H1 (cell line): ENCODE measurements around the gene RIT2. TPM values are rescaled to one million over a fixed set of nuclear protein-coding genes. Genes with fewer than 3 reads are reported as not detected.

ENCODE experiments used
- ASH2L ChIP-seq: fragments of 200-600, 300-600 bp; sonication (generic); IDR thresholded peaks from one replicate; pipeline ENCODE4 v1.7.1; 2017; ENCODE audit warnings: low read length
- BRCA1 ChIP-seq: IDR thresholded peaks from 2 replicates; pipeline ENCODE4 v1.6.1; 2012; ENCODE audit warnings: low read depth, low read length, improper control_type of control experiment
- CEBPB ChIP-seq: IDR thresholded peaks from 2 replicates; pipeline ENCODE4 v1.6.1; 2012; ENCODE audit warnings: low read depth, low read length
- CTCF ChIP-seq, 3 experiments: IDR thresholded peaks; 1 replicate in 2 of 3; 2 replicates in 1 of 3; pipeline versions ENCODE4 v1.5.1 to v1.6.1; 2011; ENCODE audit warnings: low read length in 3 of 3, mild to moderate bottlenecking in 3 of 3, inconsistent platforms in 2 of 3, low read depth in 1 of 3, moderate library complexity in 1 of 3; ENCODE audit not compliant: insufficient read depth in 1 of 3; ENCODE audit errors: control extremely low read depth in 1 of 3
- JUN ChIP-seq: IDR thresholded peaks from 2 replicates; pipeline ENCODE4 v1.6.1; 2011; ENCODE audit warnings: low read depth, mild to moderate bottlenecking, improper control_type of control experiment, low read length
- KDM4A ChIP-seq: IDR thresholded peaks from one replicate; pipeline ENCODE4 v1.7.1; 2012; ENCODE audit warnings: low read depth, mild to moderate bottlenecking, moderate library complexity, low read length, inconsistent platforms; ENCODE audit not compliant: severe bottlenecking
- SP2 ChIP-seq: IDR thresholded peaks from 2 replicates; pipeline ENCODE4 v1.6.1; 2012; ENCODE audit warnings: mild to moderate bottlenecking, low read length, inconsistent platforms
- polyA plus RNA-seq, 7 experiments: library from polyadenylated mRNA; depleted of rRNA in 3 of 7; stranded (reverse) in 5 of 7; unstranded in 2 of 7; fragments of >200 nt in 5 of 7; fragments of 200-250 nt in 2 of 7; gene quantifications; 1 replicate in 5 of 7; 2 replicates in 1 of 7; 4 replicates in 1 of 7; pipeline versions ENCODE4 v1.2.1 to v1.2.3, GENCODE V29; 2011 to 2013; ENCODE audit warnings: missing spikeins in 2 of 7, mixed read lengths in 2 of 7
- total RNA-seq: library from RNA; stranded (reverse); fragmentation: NEBNext Ultra II Directional; extraction: Animal tissue kit (Norgen Biotek cat#: 25700); gene quantifications from 2 replicates; pipeline ENCODE4 v1.2.1, GENCODE V29; 2021

RIT2 gene
- total and polyA plus RNA-seq, 2 of the 8 experiments (the other 6 are each of a cell fraction or from before 2014, with no cell fraction given): 0.67 to 3.2 TPM

GRCh38 chr18:42743373-42744138 is 371.9 kb downstream of the RIT2 start (continued):
- TF ChIP-seq SP2 (no peak), KDM4A (no peak), JUN (no peak), CEBPB (no peak), ASH2L (no peak), BRCA1 (no peak), CTCF (IDR thresholded peaks at IDR 0.05; ENCODE audit: control extremely low read depth in 1 of 3, insufficient read depth in 1 of 3, low read depth in 1 of 3, low read length in 3 of 3) (no peak)
